Measurements from ENCODE around the gene TRIM62. TPM values are rescaled to one million over a fixed set of nuclear protein-coding genes. Genes with fewer than 3 reads are reported as not detected.

The TRIM62 gene
- total RNA-seq, 2 experiments from 2014 or later = 2.4 to 8.4 TPM

GRCh38 chr1:33142483-33143064 lies 39.3 kb downstream of the TRIM62 start:
- BruUV-seq (replicated peaks) = no TSS peak
- Histone ChIP-seq H3K79me2 (ENCODE audit: insufficient read depth, low read depth, low read length) (no peaks in the 10 kb centered on the region), H3K4me2 (ENCODE audit: low read length) (no peak overlapping the region), H4K20me1 (ENCODE audit: insufficient read depth, low read length) (no peaks in the 10 kb centered on the region), H3K4me3 (ENCODE audit: low read depth, low read length, poor library complexity, severe bottlenecking) (no peak overlapping the region), H3K4me1 (ENCODE audit: insufficient read depth, low read length, poor library complexity, severe bottlenecking) (no peaks in the 10 kb centered on the region), H2AFZ (ENCODE audit: low read length) (no peak overlapping the region), H3K9me2 (ENCODE audit: insufficient read depth, low read length) (no peaks in the 10 kb centered on the region), H3K9me3 (ENCODE audit: low read length) (no peaks in the 10 kb centered on the region), H3K36me3 (ENCODE audit: insufficient read depth, low read length) (no peaks in the 10 kb centered on the region), H3K27ac (ENCODE audit: low read depth, low read length, poor library complexity, severe bottlenecking) (no peak overlapping the region)
- ChIA-PET POLR2A (interaction anchor here (1.5 kb wide), 1 partner anchor 15 kb away, joined by 4 read pairs; no protein-coding TSS in a partner anchor), CTCF (ENCODE audit: unreplicated experiment) (no interaction called here)
- DNase-seq (ENCODE audit: low spot score) = no peak
- intact Hi-C loops (cut with micrococcal nuclease; ENCODE audit: unreplicated experiment) = no loop called here
- TF ChIP-seq CTCF (conservative IDR thresholded peaks at IDR 0.05; ENCODE audit: low read length) = no peak
- TF ChIP-seq EZH2phosphoT487 (IDR thresholded peaks at IDR 0.05; ENCODE audit: borderline replicate concordance, low read depth, low read length) = no peak

DNA sequence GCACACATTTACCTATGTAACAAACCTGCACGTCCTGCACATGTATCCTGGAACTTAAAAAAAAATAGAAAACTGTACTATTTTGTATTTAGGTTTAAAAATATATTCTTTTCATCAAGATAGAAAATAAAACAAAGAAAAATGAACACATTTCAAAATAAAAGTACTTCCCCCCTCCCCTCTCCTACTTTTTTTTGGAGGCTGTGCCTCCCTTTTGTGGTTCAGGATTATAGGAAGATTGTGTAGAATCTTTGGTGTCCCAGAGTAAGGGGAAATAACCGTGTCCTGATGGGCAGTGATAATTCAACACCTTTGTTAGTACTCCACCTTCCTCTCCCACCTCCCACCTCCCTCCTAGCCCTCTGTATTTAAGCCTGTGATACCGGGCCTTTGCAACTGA lies 40.1 kb downstream of the TRIM62 start:
- Histone ChIP-seq H3K4me3 (ENCODE audit: low read depth, low read length, poor library complexity, severe bottlenecking) (no peak overlapping the region), H4K20me1 (ENCODE audit: insufficient read depth, low read length) (no peaks in the 10 kb centered on the region), H3K9me2 (ENCODE audit: insufficient read depth, low read length) (no peaks in the 10 kb centered on the region), H3K36me3 (ENCODE audit: insufficient read depth, low read length) (no peaks in the 10 kb centered on the region), H3K4me2 (ENCODE audit: low read length) (no peak overlapping the region), H3K79me2 (ENCODE audit: insufficient read depth, low read depth, low read length) (no peaks in the 10 kb centered on the region), H3K9me3 (ENCODE audit: low read length) (no peaks in the 10 kb centered on the region), H3K4me1 (ENCODE audit: insufficient read depth, low read length, poor library complexity, severe bottlenecking) (no peaks in the 10 kb centered on the region), H3K27ac (ENCODE audit: low read depth, low read length, poor library complexity, severe bottlenecking) (no peak overlapping the region), H2AFZ (ENCODE audit: low read length) (no peak overlapping the region)
- no peak for DNase-seq (ENCODE audit: low spot score)
- ChIA-PET POLR2A (no interaction called here), CTCF (ENCODE audit: unreplicated experiment) (no interaction called here)
- no peak for TF ChIP-seq CTCF (conservative IDR thresholded peaks at IDR 0.05; ENCODE audit: low read length)
- no peak for TF ChIP-seq EZH2phosphoT487 (IDR thresholded peaks at IDR 0.05; ENCODE audit: borderline replicate concordance, low read depth, low read length)
- intact Hi-C loops (cut with micrococcal nuclease; ENCODE audit: unreplicated experiment) = no loop called here
- BruUV-seq (replicated peaks) = no TSS peak

DNA sequence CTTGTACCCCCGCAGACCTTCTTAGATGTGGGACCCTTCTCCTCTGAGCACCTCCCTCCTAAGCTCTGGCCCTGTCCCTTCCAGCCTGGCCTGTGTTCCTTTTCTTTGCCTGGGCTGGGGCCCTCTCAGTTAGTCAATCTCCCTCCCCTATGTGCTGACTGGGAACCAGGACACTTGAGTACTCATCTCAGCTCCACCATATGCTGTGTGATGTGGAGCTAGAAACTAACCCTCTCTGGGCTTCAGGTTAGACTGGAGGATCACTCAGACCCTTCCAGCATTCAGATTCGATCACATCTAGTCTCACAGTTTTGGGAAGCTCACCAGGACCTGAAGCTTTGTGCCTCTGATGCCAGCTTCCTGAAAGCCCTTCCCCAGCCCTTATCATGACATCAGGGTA lies 40.6 kb downstream of the TRIM62 start:
- Histone ChIP-seq H3K27ac (ENCODE audit: low read depth, low read length, poor library complexity, severe bottlenecking) (no peak overlapping the region), H2AFZ (ENCODE audit: low read length) (no peak overlapping the region), H3K4me2 (ENCODE audit: low read length) (no peak overlapping the region), H3K4me3 (ENCODE audit: low read depth, low read length, poor library complexity, severe bottlenecking) (no peak overlapping the region), H3K4me1 (ENCODE audit: insufficient read depth, low read length, poor library complexity, severe bottlenecking) (no peaks in the 10 kb centered on the region), H3K9me3 (ENCODE audit: low read length) (no peaks in the 10 kb centered on the region), H3K79me2 (ENCODE audit: insufficient read depth, low read depth, low read length) (no peaks in the 10 kb centered on the region), H4K20me1 (ENCODE audit: insufficient read depth, low read length) (no peaks in the 10 kb centered on the region), H3K9me2 (ENCODE audit: insufficient read depth, low read length) (no peaks in the 10 kb centered on the region), H3K36me3 (ENCODE audit: insufficient read depth, low read length) (no peaks in the 10 kb centered on the region)
- intact Hi-C loops (cut with micrococcal nuclease; ENCODE audit: unreplicated experiment) = no loop called here
- TF ChIP-seq EZH2phosphoT487 (IDR thresholded peaks at IDR 0.05; ENCODE audit: borderline replicate concordance, low read depth, low read length) = no peak
- TF ChIP-seq CTCF (conservative IDR thresholded peaks at IDR 0.05; ENCODE audit: low read length) = no peak
- no TSS peak for BruUV-seq (replicated peaks)
- DNase-seq (ENCODE audit: low spot score) = no peak
- ChIA-PET CTCF (ENCODE audit: unreplicated experiment) (no interaction called here), POLR2A (no interaction called here)
